COR-L47 (cell line): ENCODE results near the gene MAGEC1.
A peak's percentile ranks its signal among the peaks of the same experiment; 100 is the strongest.
"Not testable (repeated sequence)": the region's sequence is repeated elsewhere in the genome, so short reads cannot be mapped to it uniquely, and the experiment has no call there.

Source experiments
- DNase-seq: peaks from one replicate; lab custom pipeline; 2025; lab: John Stamatoyannopoulos, UW

The MAGEC1 gene, protein sequence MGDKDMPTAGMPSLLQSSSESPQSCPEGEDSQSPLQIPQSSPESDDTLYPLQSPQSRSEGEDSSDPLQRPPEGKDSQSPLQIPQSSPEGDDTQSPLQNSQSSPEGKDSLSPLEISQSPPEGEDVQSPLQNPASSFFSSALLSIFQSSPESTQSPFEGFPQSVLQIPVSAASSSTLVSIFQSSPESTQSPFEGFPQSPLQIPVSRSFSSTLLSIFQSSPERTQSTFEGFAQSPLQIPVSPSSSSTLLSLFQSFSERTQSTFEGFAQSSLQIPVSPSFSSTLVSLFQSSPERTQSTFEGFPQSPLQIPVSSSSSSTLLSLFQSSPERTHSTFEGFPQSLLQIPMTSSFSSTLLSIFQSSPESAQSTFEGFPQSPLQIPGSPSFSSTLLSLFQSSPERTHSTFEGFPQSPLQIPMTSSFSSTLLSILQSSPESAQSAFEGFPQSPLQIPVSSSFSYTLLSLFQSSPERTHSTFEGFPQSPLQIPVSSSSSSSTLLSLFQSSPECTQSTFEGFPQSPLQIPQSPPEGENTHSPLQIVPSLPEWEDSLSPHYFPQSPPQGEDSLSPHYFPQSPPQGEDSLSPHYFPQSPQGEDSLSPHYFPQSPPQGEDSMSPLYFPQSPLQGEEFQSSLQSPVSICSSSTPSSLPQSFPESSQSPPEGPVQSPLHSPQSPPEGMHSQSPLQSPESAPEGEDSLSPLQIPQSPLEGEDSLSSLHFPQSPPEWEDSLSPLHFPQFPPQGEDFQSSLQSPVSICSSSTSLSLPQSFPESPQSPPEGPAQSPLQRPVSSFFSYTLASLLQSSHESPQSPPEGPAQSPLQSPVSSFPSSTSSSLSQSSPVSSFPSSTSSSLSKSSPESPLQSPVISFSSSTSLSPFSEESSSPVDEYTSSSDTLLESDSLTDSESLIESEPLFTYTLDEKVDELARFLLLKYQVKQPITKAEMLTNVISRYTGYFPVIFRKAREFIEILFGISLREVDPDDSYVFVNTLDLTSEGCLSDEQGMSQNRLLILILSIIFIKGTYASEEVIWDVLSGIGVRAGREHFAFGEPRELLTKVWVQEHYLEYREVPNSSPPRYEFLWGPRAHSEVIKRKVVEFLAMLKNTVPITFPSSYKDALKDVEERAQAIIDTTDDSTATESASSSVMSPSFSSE

DNA sequence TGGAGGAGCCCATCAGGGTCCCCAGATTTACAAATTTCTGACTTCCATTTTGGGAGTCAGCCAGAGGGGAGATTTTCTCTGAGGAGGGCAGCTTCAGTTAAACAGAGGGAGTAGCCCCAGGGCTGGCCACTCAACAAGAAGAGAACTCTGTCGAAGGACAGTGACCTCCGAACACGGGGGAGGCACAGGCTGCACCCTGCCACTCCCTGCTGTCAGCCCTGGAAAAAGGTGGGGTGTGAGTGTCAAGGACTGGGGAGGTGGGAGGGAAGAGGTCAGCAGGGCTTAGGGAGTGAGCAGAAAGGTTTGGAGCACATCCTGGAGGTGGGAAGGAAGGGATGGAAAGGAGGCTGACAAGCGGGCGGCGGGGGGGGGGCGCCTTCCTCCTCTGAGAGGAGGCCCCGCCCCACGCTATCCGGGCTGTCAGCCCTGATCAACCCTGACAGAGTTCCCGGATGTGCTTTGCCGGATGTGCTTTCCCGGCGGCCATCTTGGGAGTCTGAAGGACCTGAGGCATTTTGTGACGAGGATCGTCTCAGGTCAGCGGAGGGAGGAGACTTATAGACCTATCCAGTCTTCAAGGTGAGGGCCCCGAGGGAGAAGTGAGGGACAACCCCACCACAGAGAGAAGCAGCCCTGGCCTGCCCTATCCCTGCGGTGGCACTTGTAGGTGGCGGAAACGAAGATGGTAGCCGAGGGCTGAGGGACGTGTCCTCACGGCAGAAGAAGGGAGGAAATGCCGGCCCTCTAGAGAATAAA, at the start of gene MAGEC1:
Gene MAGEC1, plus strand, starts transcription at position 495 of the 756 bp plus-strand sequence. CDS start 1,179 bp downstream, outside the sequence.
- DNase-seq = peak; percentile 13

DNA sequence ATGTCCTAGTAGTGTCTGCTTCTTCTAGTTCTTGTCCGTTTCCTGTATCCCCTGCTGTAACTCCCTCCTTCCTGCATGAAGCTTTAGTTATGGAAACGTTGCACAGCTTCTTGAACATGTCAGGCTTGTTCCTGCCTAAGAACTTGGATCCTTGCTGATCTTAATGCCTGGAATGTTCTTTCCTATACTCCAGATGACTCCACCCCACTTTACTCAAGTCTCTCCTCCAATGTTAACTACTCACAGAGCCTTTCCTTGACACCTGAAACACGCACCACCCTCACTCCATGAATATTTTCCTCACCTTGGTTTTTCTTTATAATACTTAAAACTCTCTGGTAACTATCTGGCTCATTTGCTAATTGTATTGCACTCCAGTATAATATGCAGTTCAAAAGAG, 46.2 kb upstream of the MAGEC1 start:
- no peak for DNase-seq

DNA sequence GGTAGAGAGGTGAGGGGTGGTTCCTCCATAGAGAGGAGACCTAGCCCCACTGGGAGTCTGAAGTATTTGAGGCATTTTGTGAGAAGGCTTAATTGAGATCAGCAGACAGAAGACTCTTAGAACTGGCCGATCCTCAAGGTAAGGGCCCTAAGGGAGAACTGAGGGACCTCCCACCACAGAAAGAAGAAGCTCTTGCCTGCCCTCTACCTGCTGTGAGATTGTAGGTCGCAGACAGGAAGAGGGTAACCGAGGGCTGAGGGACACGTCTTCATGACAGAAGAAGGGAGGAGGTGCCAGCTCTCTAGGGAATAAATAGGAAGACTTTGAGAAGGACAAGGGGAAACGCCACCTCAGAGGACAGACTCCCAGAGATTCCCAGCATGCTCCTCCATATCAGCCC, 24.1 kb upstream of the MAGEC1 start:
- DNase-seq = no peak

DNA sequence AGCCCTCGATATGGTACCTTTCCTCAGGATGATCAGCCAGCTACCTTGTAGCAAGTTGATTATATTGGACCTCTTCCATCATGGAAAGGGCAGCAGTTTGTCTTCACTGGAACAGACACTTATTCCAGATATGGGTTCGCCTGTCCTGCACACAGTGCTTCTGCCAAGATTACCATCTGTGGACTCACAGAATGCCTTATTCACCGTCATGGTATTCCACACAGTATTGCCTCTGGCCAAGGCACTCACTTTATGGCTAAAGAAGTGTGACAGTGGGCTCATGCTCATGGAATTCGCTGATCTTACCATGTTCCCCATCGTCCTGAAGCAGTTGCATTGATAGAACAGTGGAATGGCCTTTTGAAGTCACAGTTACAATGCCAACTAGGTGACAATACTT, 14.9 kb upstream of the MAGEC1 start:
- not testable (repeated sequence) for DNase-seq

DNA sequence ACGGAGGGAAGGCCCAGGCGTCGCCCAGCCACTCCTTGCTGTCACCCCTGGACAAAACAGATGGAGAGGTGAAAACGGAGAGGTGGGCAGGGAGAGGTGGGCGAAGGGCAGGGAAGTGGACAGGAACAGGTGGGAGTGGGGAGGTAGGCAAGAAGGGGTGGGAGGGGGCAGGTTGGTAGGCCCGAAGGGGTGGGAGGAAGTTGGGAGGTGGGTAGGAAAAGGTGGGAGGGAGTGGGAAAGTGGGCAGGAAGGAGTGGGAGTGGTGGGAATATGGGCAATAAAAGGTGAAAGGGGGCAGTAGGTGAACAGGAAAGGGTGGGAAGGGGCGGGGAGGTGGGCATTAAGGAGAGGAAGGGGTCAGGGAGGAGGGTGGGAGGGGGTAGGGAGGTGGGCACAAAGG, 9.0 kb upstream of the MAGEC1 start:
- no peak for DNase-seq

DNA sequence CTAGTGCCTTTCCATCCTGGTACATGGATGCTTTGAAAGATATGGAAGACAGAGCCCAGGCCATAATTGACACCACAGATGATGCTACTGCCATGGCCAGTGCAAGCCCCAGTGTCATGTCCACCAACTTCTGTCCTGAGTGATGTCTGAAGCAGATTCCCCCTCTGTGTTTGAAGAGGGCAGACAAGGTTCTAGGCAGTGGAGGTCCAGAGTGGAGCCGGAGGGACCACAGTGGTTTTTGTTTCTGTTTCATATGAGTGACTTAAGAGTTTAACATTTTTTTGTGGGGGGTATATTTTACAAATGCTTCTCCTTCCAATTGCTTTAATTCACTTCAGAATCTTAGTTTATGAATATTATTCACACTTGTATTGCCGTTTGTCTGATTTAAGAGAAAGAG, 6.0 kb upstream of the MAGEC1 start:
- no peak for DNase-seq

DNA sequence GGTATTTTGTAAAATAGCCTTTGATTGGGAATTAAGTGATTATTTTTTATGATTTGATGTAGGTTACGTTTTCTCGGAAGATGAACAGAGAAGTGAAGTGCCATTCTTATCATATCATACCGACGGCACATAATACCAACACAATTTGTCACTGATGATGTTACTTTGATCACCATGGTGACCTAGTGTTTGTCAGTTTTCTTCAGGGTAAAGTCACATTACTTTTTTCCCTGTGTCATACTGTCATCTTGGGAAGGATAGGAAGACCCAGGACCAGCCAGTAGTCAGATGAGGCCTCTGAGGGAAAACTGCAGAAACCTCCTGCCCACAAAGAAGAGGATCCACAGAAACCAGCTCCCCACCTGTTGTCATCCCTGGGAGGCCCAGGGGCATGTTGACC, 1.3 kb upstream of the MAGEC1 start:
- DNase-seq = no peak

DNA sequence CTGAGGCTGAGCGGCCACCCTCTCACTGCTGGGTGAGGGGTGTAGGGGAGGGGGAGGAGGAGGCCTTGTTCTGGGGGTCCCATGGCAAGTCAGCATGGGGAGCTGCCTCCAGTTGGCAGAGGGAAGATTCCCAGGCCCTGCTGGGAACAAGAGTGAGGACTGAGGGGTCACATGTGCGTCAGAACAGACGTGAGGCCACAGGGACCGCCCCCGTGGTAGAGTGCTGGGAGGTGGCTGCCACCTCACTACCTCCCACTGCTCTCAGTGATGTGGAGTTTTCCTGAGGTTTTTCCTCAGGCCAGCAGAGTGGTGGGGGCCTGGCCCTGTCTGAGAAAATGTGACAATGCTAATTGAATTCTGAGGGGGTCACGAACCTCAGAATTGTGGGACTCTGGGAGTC, 568 bp downstream of the MAGEC1 start:
- DNase-seq = no peak

DNA sequence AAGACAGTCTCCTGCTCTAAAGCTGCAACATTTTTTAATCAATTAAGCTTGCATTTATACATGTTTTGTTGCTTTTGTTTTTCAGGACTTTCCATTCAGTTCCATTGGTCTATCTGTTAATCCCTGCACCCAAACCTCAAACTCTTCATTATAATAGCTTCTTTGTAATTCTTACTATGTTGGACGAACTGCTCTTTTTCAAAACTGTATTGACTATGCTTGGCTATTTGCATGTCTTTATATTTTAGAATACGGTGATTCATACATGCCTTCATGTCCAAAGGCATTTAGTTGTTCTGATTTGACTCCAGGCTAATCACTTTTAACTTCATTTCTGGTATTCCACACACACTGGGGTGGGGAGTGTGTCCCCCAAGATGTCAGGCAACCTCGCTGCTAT, 14.1 kb downstream of the MAGEC1 start:
- DNase-seq = no peak

DNA sequence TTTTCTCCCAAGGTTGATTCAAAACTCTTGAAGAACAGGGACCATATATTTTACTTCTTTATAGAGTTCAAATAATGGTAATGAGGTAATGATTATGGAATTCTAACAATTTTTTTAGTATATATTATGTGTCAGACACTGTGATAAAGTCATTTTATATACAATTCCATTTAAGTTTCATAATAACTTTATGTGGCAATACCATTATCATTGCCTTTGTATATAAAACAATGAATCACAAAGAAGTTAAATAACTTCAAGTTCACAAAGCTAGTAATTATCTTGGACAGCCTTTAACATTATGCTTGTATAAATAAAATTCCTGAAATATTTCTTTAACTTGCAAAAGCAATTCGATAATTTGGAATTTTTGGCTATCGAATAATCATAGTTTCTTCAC, 20.6 kb downstream of the MAGEC1 start:
- no peak for DNase-seq

DNA sequence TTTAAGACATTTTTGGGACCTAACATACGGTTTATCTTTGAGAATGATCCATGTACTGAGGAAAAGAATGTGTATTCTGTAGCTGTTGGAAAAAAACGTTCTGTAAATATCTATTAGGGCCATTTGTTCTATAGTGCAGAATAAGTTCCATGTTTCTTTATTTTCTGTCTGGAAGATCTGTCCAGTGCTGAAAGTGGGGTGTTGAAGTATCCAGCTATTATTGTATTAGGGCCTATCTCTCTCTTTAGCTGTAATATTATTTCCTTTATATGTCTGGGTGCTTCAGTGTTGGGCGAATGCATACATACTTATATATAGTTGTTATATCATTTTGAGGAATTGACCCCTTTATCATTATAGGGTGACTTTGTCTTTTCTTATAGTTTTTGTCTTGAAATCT, 24.7 kb downstream of the MAGEC1 start:
- no peak for DNase-seq

DNA sequence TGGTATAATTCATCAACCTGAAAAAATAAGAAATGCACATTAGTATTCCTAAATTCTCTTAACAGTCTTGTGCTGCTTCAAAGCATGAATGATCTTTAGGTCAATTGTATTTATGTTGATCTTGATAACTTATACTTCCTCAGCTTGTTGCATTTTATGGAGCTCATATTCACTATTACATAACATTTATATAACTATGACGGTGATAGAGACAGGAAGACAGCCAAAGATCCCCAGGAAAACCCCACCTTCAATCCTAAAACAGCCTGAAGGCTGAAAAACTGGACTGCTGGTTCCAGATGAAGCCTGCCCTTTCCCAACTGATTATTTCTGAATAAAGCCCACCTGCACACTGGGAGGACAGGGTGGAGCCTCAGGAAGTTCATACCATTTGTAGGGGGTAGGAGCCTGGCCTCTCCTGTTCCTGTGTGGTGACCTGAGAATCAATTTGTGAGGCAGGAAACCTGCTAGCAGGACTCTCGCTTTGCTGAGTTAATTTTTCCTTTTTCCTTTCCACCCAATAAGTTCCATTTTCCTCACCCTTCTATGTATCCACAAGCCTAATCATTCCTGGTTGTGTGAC, 30.5 kb downstream of the MAGEC1 start:
- no peak for DNase-seq

DNA sequence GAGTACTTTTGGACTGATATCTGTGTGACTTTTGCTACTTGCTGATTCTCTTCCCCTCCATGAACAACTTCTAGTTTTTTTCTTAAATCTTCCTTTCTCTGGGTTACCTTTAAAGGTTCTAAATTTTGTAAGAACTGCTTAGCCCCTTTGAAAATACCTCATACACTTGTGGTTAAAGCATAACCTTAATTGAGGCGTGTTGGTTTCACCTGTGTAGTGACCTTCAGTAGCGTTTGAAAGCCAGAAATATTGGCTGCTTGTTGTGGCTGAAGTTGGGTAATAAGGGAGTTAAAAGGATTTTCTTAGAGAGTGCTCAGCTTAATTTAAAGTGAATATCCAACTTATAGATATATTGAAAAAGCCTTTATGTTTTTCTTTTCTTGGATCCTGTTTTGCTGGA, 32.0 kb downstream of the MAGEC1 start:
- no peak for DNase-seq

DNA sequence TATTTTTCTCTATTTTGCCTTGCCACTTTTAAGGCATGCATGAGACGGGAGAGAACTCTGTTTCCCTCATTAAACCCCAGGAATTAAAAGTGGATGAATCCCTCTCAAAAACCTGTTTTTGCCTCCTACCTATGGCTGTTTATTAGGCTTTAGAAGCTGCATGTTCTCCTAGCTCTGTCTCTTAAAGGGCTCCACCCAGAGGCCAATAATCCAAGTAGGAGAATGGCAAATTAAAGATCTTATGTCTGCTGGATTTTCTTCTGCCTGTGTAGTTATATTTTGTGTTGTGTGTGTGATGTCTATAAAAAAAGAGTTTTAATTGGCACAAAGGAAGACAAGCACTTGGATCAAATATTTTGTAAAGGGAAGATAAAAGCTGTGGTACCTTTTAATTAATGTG, 32.4 kb downstream of the MAGEC1 start:
- DNase-seq = no peak

DNA sequence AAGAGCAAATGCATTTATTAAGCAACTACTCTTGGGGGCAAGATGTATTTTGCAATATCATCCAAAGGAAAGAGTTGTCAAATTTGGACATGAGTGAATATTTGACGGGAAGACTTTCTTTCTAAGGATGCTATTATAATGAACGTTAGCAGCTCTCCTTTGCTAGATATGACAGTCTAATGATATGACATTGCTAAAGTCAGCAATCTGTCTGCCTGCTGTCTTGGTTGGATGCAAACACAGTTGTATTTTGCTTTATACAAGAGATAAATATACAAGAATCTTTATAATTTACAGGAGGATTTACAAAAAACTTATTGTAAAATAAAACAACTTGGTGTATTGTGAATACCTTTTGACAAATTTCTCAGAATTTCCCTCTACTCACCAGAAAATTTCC, 37.5 kb downstream of the MAGEC1 start:
- no peak for DNase-seq

DNA sequence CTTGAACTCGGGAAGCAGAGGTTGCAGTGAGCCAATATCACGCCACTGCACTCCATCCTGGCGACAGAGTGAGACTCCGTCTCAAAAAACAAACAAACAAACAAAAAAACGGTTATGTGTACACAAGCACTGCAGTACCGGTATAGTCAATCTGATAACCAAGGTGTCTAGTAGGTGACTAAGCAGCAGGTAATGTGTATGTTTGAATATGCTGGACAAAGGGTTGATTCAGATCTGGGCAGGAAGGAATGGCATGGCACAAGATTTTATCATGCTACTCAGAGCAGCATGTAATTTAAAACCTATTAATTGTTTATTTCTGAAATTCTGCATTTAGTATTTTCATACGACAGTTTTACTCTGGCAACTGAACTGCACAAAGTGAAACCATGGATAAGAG, 41.7 kb downstream of the MAGEC1 start:
- no peak for DNase-seq

DNA sequence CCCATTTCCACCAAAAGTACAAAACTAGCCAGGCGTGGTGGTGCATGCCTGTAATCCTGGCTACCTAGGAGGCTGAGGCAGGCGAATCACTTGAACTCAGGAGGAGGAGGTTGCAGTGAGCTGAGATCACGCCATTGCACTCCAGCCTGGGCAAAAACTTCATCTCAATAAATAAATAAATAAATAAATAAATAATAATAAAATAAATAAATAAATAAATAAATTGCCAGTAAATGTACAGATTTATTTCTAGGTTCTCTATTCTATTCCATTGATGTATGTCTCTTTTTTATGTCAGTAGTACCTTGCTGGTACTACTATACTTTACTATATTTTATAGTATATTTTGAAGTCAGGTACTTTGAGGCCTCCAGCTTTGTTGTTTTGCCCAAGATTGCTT, 43.7 kb downstream of the MAGEC1 start:
- DNase-seq = no peak

DNA sequence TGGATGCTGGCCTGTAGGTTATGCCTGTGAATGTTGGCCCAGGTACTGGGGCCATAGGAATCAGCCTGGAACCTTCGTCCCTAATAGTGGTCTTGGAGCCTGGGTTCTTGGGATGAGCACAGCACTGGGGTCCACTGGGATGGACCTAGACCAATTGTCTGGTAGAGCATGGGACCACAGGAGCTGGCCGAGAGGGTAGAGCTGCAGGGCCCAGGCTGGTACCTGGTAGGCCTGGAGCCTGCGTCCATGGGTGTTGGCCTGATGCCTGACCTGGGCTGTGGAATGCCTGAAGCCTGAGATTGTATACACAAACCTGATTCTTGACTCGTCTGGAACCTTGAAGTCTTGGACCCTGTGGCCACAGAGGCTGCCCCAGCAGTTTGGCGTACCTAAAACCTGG, 48.9 kb downstream of the MAGEC1 start:
- DNase-seq = no peak

DNA sequence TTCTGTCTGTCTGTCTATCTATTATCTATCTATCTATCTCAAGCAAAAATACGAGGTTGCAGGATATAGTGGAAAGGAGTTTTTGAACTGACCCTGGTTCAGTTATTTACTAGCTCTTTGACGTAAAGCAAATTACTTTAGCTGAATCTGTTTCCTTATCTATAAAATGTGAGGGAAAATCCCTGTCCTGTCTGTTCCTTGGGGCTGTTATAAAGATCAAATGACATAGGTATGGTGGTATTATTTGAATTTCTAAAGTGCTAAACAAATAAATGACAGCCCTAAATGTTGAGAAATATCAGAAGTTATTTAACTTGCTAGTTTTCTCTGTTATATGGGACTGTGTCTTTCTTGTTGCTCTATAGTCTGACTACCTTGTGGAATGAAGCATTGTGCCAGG, 55.0 kb downstream of the MAGEC1 start:
- no peak for DNase-seq
